SIG-M5 treated with dmso at 0.1 percent for 504 hours (cell line): ENCODE results near the gene CELSR3.
A peak's percentile ranks its signal among the peaks of the same experiment; 100 is the strongest.

Source experiments
- DNase-seq: peaks from one replicate; lab custom pipeline; 2025; ENCODE audit not compliant: unreplicated experiment; lab: John Stamatoyannopoulos, UW

Gene CELSR3

GRCh38 chr3:48634661-48635221, 27.9 kb downstream of the CELSR3 start:
- DNase-seq: peak; percentile 37

- no peak for DNase-seq
These were observed 28.9 kb downstream of the CELSR3 start for GRCh38 chr3:48633743-48634142.

GRCh38 chr3:48633256-48633655, 29.4 kb downstream of the CELSR3 start:
- DNase-seq: no peak

- DNase-seq: no peak
These were observed 30.9 kb downstream of the CELSR3 start for GRCh38 chr3:48631516-48632448.

GRCh38 chr3:48630833-48631232, 31.9 kb downstream of the CELSR3 start:
- no peak for DNase-seq

- DNase-seq: no peak
These were observed 32.3 kb downstream of the CELSR3 start for GRCh38 chr3:48630407-48630806.

- DNase-seq: no peak
These were observed 32.8 kb downstream of the CELSR3 start for GRCh38 chr3:48629894-48630293.

- no peak for DNase-seq
These were observed 34.2 kb downstream of the CELSR3 start for GRCh38 chr3:48628277-48629017.

- DNase-seq: no peak
These were observed 37.1 kb downstream of the CELSR3 start for GRCh38 chr3:48625600-48625999.

GRCh38 chr3:48624767-48625166, 37.9 kb downstream of the CELSR3 start:
- no peak for DNase-seq

GRCh38 chr3:48623851-48624547, 38.7 kb downstream of the CELSR3 start:
- no peak for DNase-seq

GRCh38 chr3:48621461-48621869, 41.2 kb downstream of the CELSR3 start, which contains the start of gene TMEM89:
Gene TMEM89 (minus strand): TSS chr3:48621769. CDS start chr3:48621756, 13 bp downstream.
- no peak for DNase-seq

- no peak for DNase-seq
These were observed 42.9 kb downstream of the CELSR3 start for GRCh38 chr3:48619541-48620524.

GRCh38 chr3:48617559-48617958, 45.1 kb downstream of the CELSR3 start:
- no peak for DNase-seq

GRCh38 chr3:48614044-48614443, 48.6 kb downstream of the CELSR3 start:
- DNase-seq: peak; percentile 89

GRCh38 chr3:48612309-48612708, 50.4 kb downstream of the CELSR3 start:
- DNase-seq: no peak

- peak; percentile 88 for DNase-seq
These were observed 53.3 kb downstream of the CELSR3 start, which contains the start of gene UQCRC1 for GRCh38 chr3:48609088-48610005. Gene UQCRC1 (minus strand): TSS chr3:48609646. CDS start chr3:48609620, 26 bp downstream.

- no peak for DNase-seq
These were observed 55.2 kb downstream of the CELSR3 start for GRCh38 chr3:48607519-48607918.

GRCh38 chr3:48601622-48601994, 61.1 kb downstream of the CELSR3 start:
- DNase-seq: no peak
